Measurements from ENCODE around the gene RYR2.

GRCh38 chr1:237250055-237250454 is 208.1 kb downstream of the RYR2 start:
- no peak for TF ChIP-seq CTCF (IDR thresholded peaks at IDR 0.05)
- TF ChIP-seq POLR2A (IDR thresholded peaks at IDR 0.05) = no peak

Measured in esophagus squamous epithelium (tissue), 4 donors.